H9 (cell line): ENCODE data around the gene SLC38A11. TPM values are rescaled to one million over a fixed set of nuclear protein-coding genes. Genes with fewer than 3 reads are reported as not detected.

Experiments
- DNase-seq: peaks from one replicate; pipeline ENCODE4 v3.0.0-alpha.2; 2017
- H2AFZ ChIP-seq: one replicate; pipeline ENCODE4 v1.6.1; 2013; ENCODE audit warnings: mild to moderate bottlenecking, low read length, control low read depth, moderate library complexity
- H2AK5ac ChIP-seq: 2 replicates; pipeline ENCODE4 v1.6.1; 2013; ENCODE audit warnings: low read length, control low read depth, mixed read lengths; ENCODE audit not compliant: insufficient read length
- H2BK120ac ChIP-seq: one replicate; pipeline ENCODE4 v1.6.1; 2013; ENCODE audit warnings: low read depth, mild to moderate bottlenecking, low read length, control low read depth, inconsistent platforms; ENCODE audit not compliant: poor library complexity, severe bottlenecking
- H2BK12ac ChIP-seq: 2 replicates; pipeline ENCODE4 v1.6.1; 2013; ENCODE audit warnings: low read length, control low read depth, mixed read lengths, low read depth; ENCODE audit not compliant: insufficient read length
- H2BK15ac ChIP-seq: 2 replicates; pipeline ENCODE4 v1.6.1; 2013; ENCODE audit warnings: low read depth, low read length, control low read depth
- H2BK20ac ChIP-seq: one replicate; pipeline ENCODE4 v1.6.1; 2013; ENCODE audit warnings: low read depth, mild to moderate bottlenecking, low read length, control low read depth, inconsistent platforms; ENCODE audit not compliant: poor library complexity, severe bottlenecking
- H2BK5ac ChIP-seq: 2 replicates; pipeline ENCODE4 v1.6.1; 2013; ENCODE audit warnings: low read length, control low read depth, mixed read lengths; ENCODE audit not compliant: insufficient read length
- H3K14ac ChIP-seq: 2 replicates; pipeline ENCODE4 v1.6.1; 2013; ENCODE audit warnings: low read length, control low read depth; ENCODE audit not compliant: insufficient read depth
- H3K18ac ChIP-seq: 2 replicates; pipeline ENCODE4 v1.6.1; 2013; ENCODE audit warnings: low read depth, mild to moderate bottlenecking, mixed read lengths, low read length, control low read depth; ENCODE audit not compliant: insufficient read length
- H3K23ac ChIP-seq: 2 replicates; pipeline ENCODE4 v1.6.1; 2013; ENCODE audit warnings: low read length, control low read depth, mixed read lengths, low read depth; ENCODE audit not compliant: insufficient read length
- H3K23me2 ChIP-seq: 2 replicates; pipeline ENCODE4 v1.6.1; 2013; ENCODE audit warnings: low read depth, mild to moderate bottlenecking, mixed read lengths, low read length, control low read depth; ENCODE audit not compliant: insufficient read length, poor library complexity, severe bottlenecking
- H3K27ac ChIP-seq: 2 replicates; pipeline ENCODE4 v1.5.1; 2013; ENCODE audit warnings: low read length, control low read depth, mixed read lengths, low read depth; ENCODE audit not compliant: insufficient read length
- H3K27me3 ChIP-seq: 2 replicates; pipeline ENCODE4 v1.6.1; 2013; ENCODE audit warnings: low read length, control low read depth, inconsistent platforms; ENCODE audit not compliant: insufficient read depth
- H3K4ac ChIP-seq: 2 replicates; pipeline ENCODE4 v1.6.1; 2013; ENCODE audit warnings: low read depth, mild to moderate bottlenecking, control low read depth, inconsistent platforms, low read length, moderate library complexity
- H3K4me1 ChIP-seq: 2 replicates; pipeline ENCODE4 v1.6.1; 2013; ENCODE audit warnings: low read length, control low read depth, inconsistent platforms; ENCODE audit not compliant: insufficient read depth
- H3K4me2 ChIP-seq: 2 replicates; pipeline ENCODE4 v1.6.1; 2013; ENCODE audit warnings: low read length, control low read depth, mixed read lengths; ENCODE audit not compliant: insufficient read length, insufficient read depth
- H3K56ac ChIP-seq: 2 replicates; pipeline ENCODE4 v1.6.1; 2013; ENCODE audit warnings: low read depth, mild to moderate bottlenecking, mixed read lengths, low read length, control low read depth; ENCODE audit not compliant: insufficient read length
- H3K79me1 ChIP-seq: 2 replicates; pipeline ENCODE4 v1.6.1; 2013; ENCODE audit warnings: low read depth, mild to moderate bottlenecking, moderate library complexity, low read length, control low read depth, inconsistent platforms; ENCODE audit not compliant: insufficient read depth, poor library complexity, severe bottlenecking
- H3K79me2 ChIP-seq: 2 replicates; pipeline ENCODE4 v1.6.1; 2013; ENCODE audit warnings: low read length, control low read depth, inconsistent platforms; ENCODE audit not compliant: insufficient read depth
- H3K9ac ChIP-seq: 2 replicates; pipeline ENCODE4 v1.6.1; 2013; ENCODE audit warnings: low read length, control low read depth, mixed read lengths; ENCODE audit not compliant: insufficient read length; ENCODE audit errors: extremely low read depth
- H3K9me3 ChIP-seq: one replicate; pipeline ENCODE4 v1.6.1; 2013; ENCODE audit warnings: low read depth, low read length, inconsistent platforms; ENCODE audit not compliant: control insufficient read depth
- H3T11ph ChIP-seq: one replicate; pipeline ENCODE4 v1.6.1; 2013; ENCODE audit warnings: mild to moderate bottlenecking, low read length, control low read depth, inconsistent platforms
- H4K20me1 ChIP-seq: one replicate; pipeline ENCODE4 v1.6.1; 2013; ENCODE audit not compliant: control insufficient read depth, insufficient read length, insufficient read depth
- H4K5ac ChIP-seq: 2 replicates; pipeline ENCODE4 v1.6.1; 2013; ENCODE audit warnings: low read depth, mild to moderate bottlenecking, mixed read lengths, low read length, control low read depth; ENCODE audit not compliant: insufficient read length
- H4K8ac ChIP-seq: replicated peaks from 2 replicates; pipeline ENCODE4 v1.6.1; 2013; ENCODE audit warnings: low read length, control low read depth, mixed read lengths, low read depth; ENCODE audit not compliant: insufficient read length
- H4K91ac ChIP-seq: 2 replicates; pipeline ENCODE4 v1.6.1; 2013; ENCODE audit warnings: low read depth, mild to moderate bottlenecking, moderate library complexity, mixed read lengths, low read length, control low read depth; ENCODE audit not compliant: insufficient read length
- H3K27ac Mint-ChIP-seq, 3 experiments: 2 replicates in 2 of 3; 3 replicates in 1 of 3; pipeline ENCODE4 v1.8.0; 2020 to 2021; ENCODE audit warnings: mixed read lengths in 3 of 3, mild to moderate bottlenecking in 1 of 3, moderate library complexity in 1 of 3
- H3K27me3 Mint-ChIP-seq: 2 replicates; pipeline ENCODE4 v1.8.0; 2021; ENCODE audit warnings: low read depth, mild to moderate bottlenecking, moderate library complexity, mixed read lengths
- H3K36me3 Mint-ChIP-seq, 3 experiments: 2 replicates in 2 of 3; 3 replicates in 1 of 3; pipeline ENCODE4 v1.8.0; 2020 to 2021; ENCODE audit warnings: low read depth in 3 of 3, mixed read lengths in 3 of 3; ENCODE audit not compliant: insufficient read depth in 1 of 3
- H3K4me1 Mint-ChIP-seq, 2 experiments: 2 replicates each; pipeline ENCODE4 v1.8.0; 2020; ENCODE audit warnings: mixed read lengths in 2 of 2
- H3K4me3 Mint-ChIP-seq, 2 experiments: 2 replicates in 1 of 2; 3 replicates in 1 of 2; pipeline ENCODE4 v1.8.0; 2020 to 2021; ENCODE audit warnings: mild to moderate bottlenecking in 2 of 2, mixed read lengths in 2 of 2, moderate library complexity in 1 of 2
- H3K9me3 Mint-ChIP-seq, 2 experiments: 2 replicates in 1 of 2; 3 replicates in 1 of 2; pipeline ENCODE4 v1.8.0; 2020; ENCODE audit warnings: mild to moderate bottlenecking in 2 of 2, mixed read lengths in 2 of 2, moderate library complexity in 1 of 2
- WGBS: extraction: QIAGEN DNeasy Blood & Tissue Kit; methylation state at CpG from one replicate; pipeline ENCODE4 v1.1.7; 2013; ENCODE audit warnings: missing lambda C conversion rate, low lambda C conversion rate, mixed read lengths; ENCODE audit not compliant: insufficient read length; ENCODE audit errors: extremely low coverage; 5-methylcytosine and 5-hydroxymethylcytosine counted together
- total RNA-seq: library from RNA; stranded (reverse); gene quantifications from 2 replicates; pipeline ENCODE4 v1.2.1, GENCODE V29; 2021
- TF ChIP-seq, protein P1 (sequence below): fragments of 200-600 bp; sonication (generic); conservative IDR thresholded peaks from 3 replicates; pipeline ENCODE4 v1.8.0; 2021; ENCODE audit warnings: antibody characterized with exemption, mild to moderate bottlenecking

SLC38A11 gene
- total RNA-seq, 1 experiment from 2014 or later, result not detected

DNA sequence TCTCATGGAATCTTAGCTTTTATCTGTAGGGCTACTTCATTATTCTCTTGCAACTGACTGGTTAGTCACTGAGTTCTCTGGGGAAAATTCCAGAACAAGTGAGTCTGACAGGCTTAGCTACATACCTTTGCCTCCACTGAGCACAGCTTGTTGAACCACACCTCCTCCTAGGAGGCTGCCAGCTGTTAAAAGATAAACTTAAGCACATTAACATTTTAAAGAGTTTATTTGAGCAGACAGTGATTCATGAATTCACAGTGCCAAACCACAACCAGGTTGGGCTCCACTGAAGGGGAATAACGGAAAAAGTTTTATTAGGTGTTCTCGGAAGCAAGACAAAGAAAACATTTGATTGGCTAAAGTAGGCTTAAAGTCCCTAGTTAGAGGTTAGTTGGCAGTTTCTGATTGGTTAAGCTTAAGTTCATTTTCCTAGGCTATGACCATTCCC is 12.5 kb upstream of the SLC38A11 start:
- WGBS, result no CpG with 5 or more reads among the region's 2 CpGs
- H3K18ac ChIP-seq, result no peak overlapping the region
- H2AFZ ChIP-seq, result no peak overlapping the region
- H3K9ac ChIP-seq, result no peak overlapping the region
- H4K20me1 ChIP-seq, result no peaks in the 10 kb centered on the region
- no peaks in the 10 kb centered on the region for H3K79me1 ChIP-seq
- no peaks in the 10 kb centered on the region for H3K23me2 ChIP-seq
- no peaks in the 10 kb centered on the region for H3K9me3 ChIP-seq
- DNase-seq, result no peak
- no peak overlapping the region for H3T11ph ChIP-seq
- H3K4me2 ChIP-seq, result no peak overlapping the region
- H2BK5ac ChIP-seq, result no peak overlapping the region
- Mint-ChIP-seq H3K27ac (peak overlapping the region in 2 of 3 experiments; percentile 70 to 85; a peak in 3 of 7 replicates), H3K36me3 (peaks cover 0 to 10% (median 1%) of the 10 kb centered on the region in 3 experiments; a peak in 3 of 7 replicates), H3K4me1 (peaks cover 12 to 22% of the 10 kb centered on the region in 2 experiments), H3K9me3 (peaks cover 0 to 3% of the 10 kb centered on the region in 2 experiments; a peak in 2 of 5 replicates), H3K4me3 (no peak overlapping the region), H3K27me3 (no peaks in the 10 kb centered on the region)
- no peak overlapping the region for H2BK120ac ChIP-seq
- H4K91ac ChIP-seq, result no peak overlapping the region
- H3K14ac ChIP-seq, result no peak overlapping the region
- H2AK5ac ChIP-seq, result no peak overlapping the region
- H2BK20ac ChIP-seq, result no peak overlapping the region
- no peak overlapping the region for H3K56ac ChIP-seq
- H3K27me3 ChIP-seq, result no peaks in the 10 kb centered on the region
- TF ChIP-seq, protein P1, sequence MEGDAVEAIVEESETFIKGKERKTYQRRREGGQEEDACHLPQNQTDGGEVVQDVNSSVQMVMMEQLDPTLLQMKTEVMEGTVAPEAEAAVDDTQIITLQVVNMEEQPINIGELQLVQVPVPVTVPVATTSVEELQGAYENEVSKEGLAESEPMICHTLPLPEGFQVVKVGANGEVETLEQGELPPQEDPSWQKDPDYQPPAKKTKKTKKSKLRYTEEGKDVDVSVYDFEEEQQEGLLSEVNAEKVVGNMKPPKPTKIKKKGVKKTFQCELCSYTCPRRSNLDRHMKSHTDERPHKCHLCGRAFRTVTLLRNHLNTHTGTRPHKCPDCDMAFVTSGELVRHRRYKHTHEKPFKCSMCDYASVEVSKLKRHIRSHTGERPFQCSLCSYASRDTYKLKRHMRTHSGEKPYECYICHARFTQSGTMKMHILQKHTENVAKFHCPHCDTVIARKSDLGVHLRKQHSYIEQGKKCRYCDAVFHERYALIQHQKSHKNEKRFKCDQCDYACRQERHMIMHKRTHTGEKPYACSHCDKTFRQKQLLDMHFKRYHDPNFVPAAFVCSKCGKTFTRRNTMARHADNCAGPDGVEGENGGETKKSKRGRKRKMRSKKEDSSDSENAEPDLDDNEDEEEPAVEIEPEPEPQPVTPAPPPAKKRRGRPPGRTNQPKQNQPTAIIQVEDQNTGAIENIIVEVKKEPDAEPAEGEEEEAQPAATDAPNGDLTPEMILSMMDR, result no peak
- H2BK15ac ChIP-seq, result no peak overlapping the region
- no peak overlapping the region for H3K23ac ChIP-seq
- H2BK12ac ChIP-seq, result no peak overlapping the region
- H4K5ac ChIP-seq, result no peak overlapping the region
- no peak overlapping the region for H3K4ac ChIP-seq
- no peak overlapping the region for H4K8ac ChIP-seq
- peaks cover 3% of the 10 kb centered on the region; the same call in 1 of the 2 replicates for H3K4me1 ChIP-seq
- H3K27ac ChIP-seq, result no peak overlapping the region
- H3K79me2 ChIP-seq, result no peaks in the 10 kb centered on the region
